GM19395 (cell line): ENCODE data around the gene WDR7.

Experiments used
- ATAC-seq: cut with Tn5 transposase; IDR thresholded peaks from one replicate; pipeline ENCODE4 v1.9.1; 2021; ENCODE audit warnings: mild to moderate bottlenecking, moderate library complexity; ENCODE audit not compliant: unreplicated experiment

Gene WDR7

DNA sequence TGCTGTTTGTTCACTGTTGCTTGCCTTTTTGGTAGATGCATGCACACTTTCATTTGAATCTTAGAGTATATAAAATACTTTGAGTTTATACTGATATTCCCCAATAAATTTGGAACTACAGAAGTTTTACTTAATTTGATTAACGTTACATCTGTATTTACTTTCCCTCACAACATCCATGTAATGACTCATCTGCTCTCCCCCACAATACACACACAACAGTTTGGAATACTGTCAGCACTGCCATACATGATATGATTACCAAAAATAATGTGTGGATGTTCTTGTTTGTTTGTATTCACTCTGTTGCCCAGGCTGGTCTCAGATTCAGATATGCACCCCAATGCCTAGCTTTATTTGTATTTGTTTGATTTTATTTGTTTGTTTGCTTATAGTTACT is 144.2 kb downstream of the WDR7 start:
- ATAC-seq, result no peak

DNA sequence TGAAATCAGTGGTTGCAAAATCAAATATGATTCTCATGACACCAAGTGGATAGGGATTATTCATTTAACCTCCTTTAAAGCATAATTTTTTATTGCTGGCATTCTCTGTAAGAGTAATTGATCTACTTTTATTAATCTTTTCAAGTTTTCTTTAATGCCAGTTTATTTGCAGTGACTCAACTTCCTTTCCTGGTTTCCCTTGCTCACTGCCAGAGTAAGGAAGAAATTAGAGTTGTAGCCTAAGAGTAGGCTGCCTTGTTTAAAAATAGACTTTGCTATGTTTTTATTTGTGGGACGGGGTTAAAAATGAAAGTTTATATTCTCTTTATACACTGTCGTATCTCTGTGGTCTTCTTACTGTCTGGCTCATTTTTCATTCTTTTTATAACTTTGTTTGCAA is 148.6 kb downstream of the WDR7 start:
- no peak for ATAC-seq

- no peak for ATAC-seq
Observed at GRCh38 chr18:56803051-56803450, 151.9 kb downstream of the WDR7 start.

GRCh38 chr18:56804395-56804794 is 153.2 kb downstream of the WDR7 start:
- ATAC-seq, result no peak

GRCh38 chr18:56807901-56808300 is 156.7 kb downstream of the WDR7 start:
- no peak for ATAC-seq

DNA sequence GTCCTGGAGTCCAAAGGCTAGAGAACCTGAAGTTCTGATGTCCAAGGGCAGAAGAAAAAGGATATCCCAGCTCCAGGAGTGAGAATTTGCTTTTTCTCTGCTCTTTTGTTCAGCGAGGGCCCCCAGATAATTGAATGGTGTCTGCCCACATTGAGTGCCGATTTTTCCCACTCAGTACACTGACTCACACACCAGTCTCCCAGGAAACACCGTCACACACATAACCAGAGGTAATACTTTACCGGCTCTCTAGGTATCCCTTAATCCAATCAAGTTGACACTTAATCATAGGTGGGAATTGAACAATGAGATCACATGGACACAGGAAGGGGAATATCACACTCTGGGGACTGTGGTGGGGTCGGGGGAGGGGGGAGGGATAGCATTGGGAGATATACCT is 161.5 kb downstream of the WDR7 start:
- no peak for ATAC-seq

GRCh38 chr18:56815926-56816325 is 164.8 kb downstream of the WDR7 start:
- ATAC-seq, result no peak

DNA sequence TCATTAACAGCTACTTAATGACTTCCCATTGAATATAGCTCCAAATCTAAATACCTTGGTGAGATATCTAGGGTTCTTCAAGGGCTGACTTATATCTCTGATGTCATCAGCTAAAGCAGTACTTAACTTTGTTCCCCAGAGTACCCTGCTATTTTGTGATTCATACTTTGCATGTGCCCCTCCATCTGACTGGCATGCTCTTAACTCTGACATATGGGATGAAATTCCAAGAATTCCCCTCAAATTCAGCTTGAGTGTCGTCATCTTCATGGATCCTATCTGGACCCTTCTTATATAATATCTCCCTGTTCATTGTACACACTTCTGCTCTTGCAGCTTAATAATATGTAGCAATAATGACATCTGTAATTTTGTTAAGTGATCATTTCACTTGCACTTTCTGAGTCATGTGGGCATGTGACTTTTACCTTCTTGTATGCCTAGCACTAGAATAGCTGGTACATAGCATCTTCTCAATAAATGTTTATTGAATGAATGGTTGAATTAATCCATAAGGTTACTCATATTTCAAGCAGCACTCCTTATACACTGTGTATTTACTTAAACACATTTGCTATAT is 172.9 kb downstream of the WDR7 start:
- no peak for ATAC-seq

- ATAC-seq, result no peak
Observed at GRCh38 chr18:56825321-56825720, 174.2 kb downstream of the WDR7 start.

DNA sequence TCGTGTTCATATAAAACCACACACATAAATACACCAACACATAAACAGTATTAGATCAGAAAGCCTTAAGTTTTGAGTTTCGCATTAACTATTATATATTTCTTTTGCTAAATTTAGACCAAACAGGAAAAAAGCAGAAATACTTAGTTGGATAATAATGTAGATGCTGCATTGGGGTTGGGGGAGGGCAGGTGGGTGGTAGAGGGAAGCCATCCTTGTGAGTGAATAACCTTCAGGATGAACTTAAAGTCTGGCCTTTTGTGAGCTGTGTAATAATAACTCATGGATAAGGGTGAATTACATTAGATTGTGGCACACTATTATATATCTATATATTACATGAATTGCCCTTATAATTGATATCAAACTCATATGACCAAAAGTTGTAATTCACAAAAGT is 174.7 kb downstream of the WDR7 start:
- ATAC-seq, result no peak

DNA sequence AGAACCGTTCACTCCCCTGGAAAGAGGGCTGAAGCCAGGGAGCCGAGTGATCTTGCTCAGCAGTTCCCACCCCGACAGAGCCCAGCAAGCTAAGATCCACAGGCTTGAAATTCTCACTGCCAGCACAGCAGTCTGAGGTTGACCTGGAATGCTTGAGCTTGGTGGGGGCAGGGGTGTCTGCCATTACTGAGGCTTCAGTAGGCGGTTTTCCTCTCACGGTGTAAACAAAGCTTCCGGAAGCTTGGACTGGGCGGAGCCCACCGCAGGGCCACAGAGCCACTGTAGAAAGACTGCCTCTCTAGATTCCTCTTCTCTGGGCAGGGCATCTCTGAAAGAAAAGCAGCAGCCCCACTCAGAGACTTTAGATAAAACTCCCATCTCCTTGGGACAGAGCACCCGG is 180.8 kb downstream of the WDR7 start:
- no peak for ATAC-seq

DNA sequence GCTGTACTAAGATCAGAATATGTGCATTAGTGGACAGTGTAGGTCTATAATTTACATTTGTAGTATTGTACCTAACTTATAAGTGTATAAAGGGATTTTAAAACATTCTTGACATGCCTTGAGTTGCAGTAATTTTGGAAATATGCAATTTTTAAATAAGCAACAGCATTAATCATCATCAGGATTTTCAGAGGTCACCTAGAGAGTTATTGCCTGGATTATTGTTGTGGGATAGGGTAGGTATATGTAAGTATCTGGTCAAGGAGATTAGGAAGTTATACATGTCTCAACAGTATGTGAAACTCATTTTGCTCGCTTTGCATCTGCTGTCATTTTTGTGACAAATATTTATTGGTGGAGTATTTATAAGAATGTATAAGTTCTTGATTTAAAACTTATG is 184.2 kb downstream of the WDR7 start:
- no peak for ATAC-seq

- ATAC-seq, result no peak
Observed at GRCh38 chr18:56836173-56836572, 185.0 kb downstream of the WDR7 start.

DNA sequence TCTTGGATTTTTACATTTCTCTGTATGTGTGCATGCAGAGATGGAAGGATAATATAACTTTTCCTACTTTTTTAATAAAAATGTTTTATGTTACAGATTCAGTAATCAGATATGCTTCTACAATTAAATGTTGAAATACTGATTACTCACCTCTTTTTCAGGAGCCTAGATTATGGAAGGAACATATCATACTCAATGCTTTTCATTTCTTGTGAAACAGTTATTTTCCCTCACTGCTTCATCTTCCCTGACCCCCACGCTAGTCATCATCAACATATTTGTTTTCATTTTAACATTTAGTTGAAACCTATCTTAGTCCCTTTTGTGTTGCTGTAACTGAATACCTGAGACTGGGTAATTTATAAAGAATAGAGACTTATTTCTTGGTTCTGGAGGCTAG is 190.7 kb downstream of the WDR7 start:
- ATAC-seq, result no peak

DNA sequence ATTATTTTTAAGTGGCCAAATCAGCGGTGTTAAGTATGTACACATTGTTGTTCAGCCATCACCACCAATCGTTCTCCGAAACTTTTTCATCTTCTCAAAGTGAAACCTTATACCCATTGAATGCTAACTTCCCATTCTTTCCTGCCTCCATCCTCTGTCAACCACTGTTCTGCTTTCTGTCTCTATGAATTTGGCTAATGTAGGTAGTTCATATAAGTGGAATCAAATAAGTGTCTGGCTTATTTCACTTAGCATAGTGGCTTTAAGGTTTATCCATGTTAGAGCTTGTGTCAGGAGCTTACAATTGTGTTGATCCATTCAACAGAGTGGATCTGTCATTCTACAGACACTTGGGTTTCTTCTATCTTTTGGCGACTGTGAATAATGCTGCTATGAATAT is 192.1 kb downstream of the WDR7 start:
- ATAC-seq, result no peak

- no peak for ATAC-seq
Observed at GRCh38 chr18:56844556-56844955, 193.4 kb downstream of the WDR7 start.

DNA sequence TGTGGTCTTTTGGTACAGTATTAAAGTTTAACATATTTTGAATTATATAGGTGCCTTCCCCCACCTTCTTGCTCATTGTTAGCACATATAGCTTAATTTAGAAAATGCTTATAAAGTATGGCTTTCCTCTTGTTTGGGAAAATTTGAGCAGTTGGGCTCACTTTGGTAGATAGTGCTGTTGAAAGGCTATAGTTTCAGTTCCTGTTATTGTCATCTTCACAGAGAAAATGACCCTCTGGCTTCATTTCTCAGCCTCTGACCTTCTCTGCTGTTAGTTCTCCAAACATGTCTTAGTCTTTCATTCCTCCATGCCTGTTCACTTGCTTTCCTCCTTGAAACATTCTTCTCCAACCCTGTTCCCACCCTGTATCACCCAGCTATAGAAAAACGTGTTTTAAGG is 200.6 kb downstream of the WDR7 start:
- ATAC-seq, result peak; percentile 93

DNA sequence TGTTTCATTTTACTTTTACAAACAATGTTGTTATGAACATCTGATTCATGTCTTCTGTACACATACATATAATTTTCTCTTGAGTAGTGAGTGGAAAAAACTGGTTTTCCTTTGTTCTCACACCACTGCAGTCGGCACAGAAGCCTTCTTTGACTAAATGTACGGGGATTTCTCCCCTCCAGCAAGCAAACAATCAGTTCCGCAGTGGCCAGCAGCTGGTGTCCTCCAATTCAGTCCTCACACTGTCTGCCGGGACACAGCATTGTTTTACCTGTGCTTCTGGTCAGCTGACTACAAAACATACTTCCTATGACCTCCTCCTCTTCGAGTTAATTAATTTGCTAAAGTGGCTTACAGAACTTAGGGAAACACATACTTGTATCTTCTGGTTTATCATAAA is 202.8 kb downstream of the WDR7 start:
- no peak for ATAC-seq

- ATAC-seq, result no peak
Observed at GRCh38 chr18:56861244-56861643, 210.1 kb downstream of the WDR7 start.

GRCh38 chr18:56869189-56869777 is 218.1 kb downstream of the WDR7 start:
- ATAC-seq, result no peak

- no peak for ATAC-seq
Observed at GRCh38 chr18:56870982-56871381, 219.8 kb downstream of the WDR7 start.

DNA sequence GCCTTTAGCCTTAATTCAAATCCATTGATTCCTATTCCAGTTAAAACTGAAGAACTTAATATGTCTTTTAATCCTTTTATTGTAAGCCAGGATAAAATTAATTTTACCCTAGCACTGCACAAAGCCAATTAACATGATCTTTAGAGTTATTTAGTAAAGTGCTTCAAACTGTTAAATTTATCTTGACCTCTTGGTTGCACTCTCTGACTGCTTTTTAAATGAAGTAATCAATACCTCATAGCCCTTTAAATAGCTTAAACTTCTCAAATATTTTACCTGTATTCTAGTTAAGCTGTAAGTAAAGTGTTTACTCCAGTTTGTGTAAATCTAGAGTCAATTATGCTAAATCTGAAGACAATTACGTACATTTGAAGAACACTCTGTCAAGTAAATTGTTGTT is 221.0 kb downstream of the WDR7 start:
- no peak for ATAC-seq

DNA sequence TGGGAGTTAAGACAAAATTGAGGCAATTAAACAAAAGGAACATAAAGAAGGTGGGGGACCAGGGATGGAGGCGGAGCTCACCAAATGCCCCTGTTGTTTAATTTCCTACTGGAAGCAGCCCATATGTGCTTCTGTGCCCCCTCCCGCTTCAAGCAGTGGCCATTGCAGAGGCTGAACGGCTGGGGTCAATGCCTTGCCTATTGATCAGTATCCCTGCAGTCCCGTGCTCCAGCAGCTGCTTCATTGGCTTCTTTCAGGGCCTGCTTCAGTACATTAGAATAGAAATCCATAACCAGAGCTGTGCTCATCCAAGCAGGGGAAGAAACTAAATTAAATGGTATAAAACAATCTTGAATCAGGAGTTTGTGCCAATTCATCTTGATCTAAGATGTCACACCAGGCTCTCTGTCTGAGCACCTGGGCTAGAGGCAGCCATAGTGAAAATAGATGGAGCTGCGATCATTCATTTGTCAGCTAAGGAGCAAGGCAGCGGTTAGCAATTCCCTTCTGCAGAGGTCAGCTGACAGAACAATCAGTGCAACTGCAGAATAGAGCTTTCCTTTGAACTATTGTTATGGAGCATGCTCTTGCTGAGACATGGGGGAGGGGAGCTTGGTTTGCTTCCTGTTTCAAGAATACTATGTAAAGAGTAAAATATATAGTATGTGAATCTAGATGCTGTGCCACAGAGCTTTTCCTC is 222.4 kb downstream of the WDR7 start:
- ATAC-seq, result no peak
